SHP77 treated with DMSO at 0.1 percent for 48 hours (cell line): ENCODE data around the gene MUC6.

Source experiments
- DNase-seq: peaks from one replicate; lab custom pipeline; 2025; lab: John Stamatoyannopoulos, UW

Gene MUC6

DNA sequence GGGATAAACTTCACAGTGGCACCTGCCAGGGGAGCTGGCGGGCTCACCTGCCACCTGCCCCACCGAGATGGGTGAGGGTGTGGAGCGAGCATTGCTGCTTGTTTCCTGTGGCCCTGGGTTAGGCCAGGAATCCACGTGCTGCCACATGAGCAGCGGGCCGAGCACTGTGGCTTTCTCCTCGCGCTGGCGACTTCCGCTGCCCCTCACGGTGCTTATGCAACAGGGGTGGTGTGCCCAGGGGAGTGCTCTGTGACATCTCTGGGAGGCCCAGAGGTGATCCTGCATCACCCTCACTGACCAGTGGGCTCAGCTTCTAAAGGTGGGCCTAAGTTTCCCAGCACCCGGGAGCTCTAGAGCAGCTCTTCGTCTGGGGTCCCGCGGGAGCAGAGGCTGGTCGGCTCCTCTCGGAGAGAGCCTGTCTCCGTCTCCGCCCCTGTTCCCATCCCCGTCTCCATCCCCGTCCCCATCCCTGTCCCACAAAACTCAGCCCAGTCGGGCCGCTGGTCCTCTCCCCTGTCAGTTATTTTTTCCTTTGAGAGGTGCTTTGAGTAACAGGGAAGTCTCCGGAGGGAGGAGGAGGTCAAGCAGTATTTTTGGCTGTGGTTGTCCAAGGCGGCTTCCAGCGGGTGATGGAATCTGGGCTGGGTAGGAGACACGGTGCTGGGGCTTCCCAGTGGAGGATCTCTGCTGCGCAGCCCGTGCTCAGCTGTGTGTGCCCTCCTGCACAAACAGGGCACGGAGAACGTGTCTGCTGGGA, 68.3 kb downstream of the MUC6 start:
- DNase-seq = no peak

DNA sequence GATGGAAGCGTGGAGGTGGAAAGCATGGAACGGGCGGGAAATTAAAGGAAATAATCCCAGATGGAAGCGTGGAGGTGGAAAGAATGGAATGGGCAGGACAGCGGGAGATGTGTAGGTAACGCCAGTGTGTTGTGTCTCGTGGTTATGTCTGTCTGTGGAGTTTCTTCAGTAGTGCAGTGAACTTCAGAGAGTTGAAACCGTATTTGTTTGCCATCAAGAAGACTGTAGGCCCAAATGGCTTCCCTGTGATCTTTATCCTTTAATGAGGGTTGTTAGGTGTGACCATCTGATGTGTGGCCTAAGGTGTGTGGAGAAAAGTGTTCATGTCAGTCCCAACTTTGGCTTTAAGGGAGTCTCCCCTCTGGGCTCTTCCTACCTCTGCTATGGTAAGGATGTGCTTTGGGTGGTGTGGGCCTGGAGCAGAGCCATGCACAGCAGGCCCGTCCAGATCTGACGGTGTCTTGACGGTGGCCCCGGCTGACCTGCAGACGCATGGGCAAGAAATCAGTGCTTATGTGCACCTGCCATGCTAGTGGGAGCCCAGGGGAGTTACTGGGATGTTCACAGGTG, 71.2 kb downstream of the MUC6 start:
- DNase-seq = no peak

DNA sequence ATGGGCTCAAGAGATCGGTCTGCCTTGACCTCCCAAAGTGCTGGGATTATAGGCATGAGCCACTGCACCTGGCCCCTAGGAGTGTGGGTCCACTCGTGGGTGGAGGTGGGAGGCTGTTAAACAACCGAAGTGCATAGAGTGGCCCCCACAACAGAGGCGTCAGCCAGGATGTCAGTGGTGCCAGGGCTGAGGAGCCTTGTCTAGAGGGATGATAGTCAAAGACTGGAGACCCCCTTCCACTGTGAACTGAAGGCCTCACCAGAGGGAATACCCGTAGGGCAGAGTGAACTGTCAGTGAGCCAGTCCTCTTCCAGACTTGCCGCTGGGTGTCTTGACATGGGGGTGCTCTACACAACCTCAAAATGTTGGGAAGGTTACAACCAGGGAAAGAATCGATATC, 72.7 kb downstream of the MUC6 start:
- DNase-seq = no peak
